ENCODE data around the gene KRTAP2-4.
"Not testable (repeated sequence)": the region's sequence is repeated elsewhere in the genome, so short reads cannot be mapped to it uniquely, and the experiment has no call there.

Gene KRTAP2-4

GRCh38 chr17:41055130-41055529, 10.5 kb downstream of the KRTAP2-4 start, which contains the start of gene KRTAP2-2:
KRTAP2-2 (minus strand) TSS chr17:41055230; CDS start chr17:41055211, 19 bp downstream.
- H3K27ac ChIP-seq (ENCODE audit: low read depth, low read length); H3K9me3 ChIP-seq (ENCODE audit: control insufficient read depth in 1 of 2, low read length in 2 of 2); H3K36me3 ChIP-seq (ENCODE audit: control insufficient read depth in 1 of 2, insufficient read depth in 2 of 2, low read length in 2 of 2); H3K9ac ChIP-seq (ENCODE audit: low read depth in 1 of 2, low read length in 2 of 2); H3K4me3 ChIP-seq (ENCODE audit: low read depth in 1 of 2, low read length in 2 of 2); H3K4me1 ChIP-seq (ENCODE audit: control insufficient read depth in 1 of 2, insufficient read depth in 2 of 2, low read length in 2 of 2): not testable (repeated sequence)
- peaks cover 0 to 11% of the 10 kb centered on the region in 2 donors for H3K27me3 ChIP-seq (ENCODE audit: control insufficient read depth in 1 of 2, insufficient read depth in 2 of 2, low read length in 2 of 2)

GRCh38 chr17:41054556-41054955, 11.1 kb downstream of the KRTAP2-4 start:
- not testable (repeated sequence) for H3K4me1 ChIP-seq (ENCODE audit: control insufficient read depth in 1 of 2, insufficient read depth in 2 of 2, low read length in 2 of 2); H3K9ac ChIP-seq (ENCODE audit: low read depth in 1 of 2, low read length in 2 of 2); H3K9me3 ChIP-seq (ENCODE audit: control insufficient read depth in 1 of 2, low read length in 2 of 2); H3K36me3 ChIP-seq (ENCODE audit: control insufficient read depth in 1 of 2, insufficient read depth in 2 of 2, low read length in 2 of 2); H3K27ac ChIP-seq (ENCODE audit: low read depth, low read length); H3K4me3 ChIP-seq (ENCODE audit: low read depth in 1 of 2, low read length in 2 of 2)
- peaks cover 0 to 10% of the 10 kb centered on the region in 2 donors for H3K27me3 ChIP-seq (ENCODE audit: control insufficient read depth in 1 of 2, insufficient read depth in 2 of 2, low read length in 2 of 2)

GRCh38 chr17:41054025-41054424, 11.7 kb downstream of the KRTAP2-4 start:
- no peak overlapping the region for H3K27ac ChIP-seq (ENCODE audit: low read depth, low read length)
- peaks cover 0 to 10% of the 10 kb centered on the region in 2 donors for H3K27me3 ChIP-seq (ENCODE audit: control insufficient read depth in 1 of 2, insufficient read depth in 2 of 2, low read length in 2 of 2)
- H3K36me3 ChIP-seq (ENCODE audit: control insufficient read depth in 1 of 2, insufficient read depth in 2 of 2, low read length in 2 of 2) = no peaks in the 10 kb centered on the region
- no peaks in the 10 kb centered on the region for H3K4me1 ChIP-seq (ENCODE audit: control insufficient read depth in 1 of 2, insufficient read depth in 2 of 2, low read length in 2 of 2)
- H3K9me3 ChIP-seq (ENCODE audit: control insufficient read depth in 1 of 2, low read length in 2 of 2) = peaks cover 0 to 4% of the 10 kb centered on the region in 2 donors
- no peak overlapping the region for H3K9ac ChIP-seq (ENCODE audit: low read depth in 1 of 2, low read length in 2 of 2)
- H3K4me3 ChIP-seq (ENCODE audit: low read depth in 1 of 2, low read length in 2 of 2) = no peak overlapping the region

DNA sequence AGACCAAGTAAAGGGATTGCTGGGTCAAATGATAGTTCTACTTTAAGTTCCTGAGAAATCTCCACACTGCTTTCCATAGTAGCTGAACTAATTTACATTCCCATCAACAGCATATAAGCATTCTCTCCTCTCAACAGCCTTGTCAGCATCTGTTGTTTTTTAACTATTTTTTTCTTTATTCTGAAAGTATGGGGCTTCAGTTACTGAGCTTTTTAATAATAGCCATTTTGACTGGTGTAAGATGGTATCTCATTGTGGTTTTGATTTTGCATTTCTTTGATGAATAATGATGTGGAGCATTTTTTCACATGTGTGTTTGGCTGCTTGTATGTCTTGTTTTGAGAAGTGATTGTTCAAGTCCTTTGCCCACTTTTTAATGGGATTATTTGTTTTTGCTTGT, 13.1 kb downstream of the KRTAP2-4 start:
- Histone ChIP-seq H3K4me1 (ENCODE audit: control insufficient read depth in 1 of 2, insufficient read depth in 2 of 2, low read length in 2 of 2) (no peaks in the 10 kb centered on the region), H3K27me3 (ENCODE audit: control insufficient read depth in 1 of 2, insufficient read depth in 2 of 2, low read length in 2 of 2) (peaks cover 5 to 9% of the 10 kb centered on the region in 2 donors), H3K27ac (ENCODE audit: low read depth, low read length) (no peak overlapping the region), H3K9ac (ENCODE audit: low read depth in 1 of 2, low read length in 2 of 2) (no peak overlapping the region), H3K9me3 (ENCODE audit: control insufficient read depth in 1 of 2, low read length in 2 of 2) (peaks cover 0 to 3% of the 10 kb centered on the region in 2 donors), H3K36me3 (ENCODE audit: control insufficient read depth in 1 of 2, insufficient read depth in 2 of 2, low read length in 2 of 2) (no peaks in the 10 kb centered on the region), H3K4me3 (ENCODE audit: low read depth in 1 of 2, low read length in 2 of 2) (no peak overlapping the region)

GRCh38 chr17:41049110-41049509, 16.6 kb downstream of the KRTAP2-4 start:
- Histone ChIP-seq H3K4me1 (ENCODE audit: control insufficient read depth in 1 of 2, insufficient read depth in 2 of 2, low read length in 2 of 2) (no peaks in the 10 kb centered on the region), H3K27ac (ENCODE audit: low read depth, low read length) (no peak overlapping the region), H3K36me3 (ENCODE audit: control insufficient read depth in 1 of 2, insufficient read depth in 2 of 2, low read length in 2 of 2) (no peaks in the 10 kb centered on the region), H3K9me3 (ENCODE audit: control insufficient read depth in 1 of 2, low read length in 2 of 2) (no peaks in the 10 kb centered on the region), H3K27me3 (ENCODE audit: control insufficient read depth in 1 of 2, insufficient read depth in 2 of 2, low read length in 2 of 2) (peaks cover 5 to 11% of the 10 kb centered on the region in 2 donors), H3K4me3 (ENCODE audit: low read depth in 1 of 2, low read length in 2 of 2) (no peak overlapping the region), H3K9ac (ENCODE audit: low read depth in 1 of 2, low read length in 2 of 2) (no peak overlapping the region)

- Histone ChIP-seq H3K36me3 (ENCODE audit: control insufficient read depth in 1 of 2, insufficient read depth in 2 of 2, low read length in 2 of 2) (no peaks in the 10 kb centered on the region), H3K27me3 (ENCODE audit: control insufficient read depth in 1 of 2, insufficient read depth in 2 of 2, low read length in 2 of 2) (peaks cover 5 to 10% of the 10 kb centered on the region in 2 donors), H3K9ac (ENCODE audit: low read depth in 1 of 2, low read length in 2 of 2) (no peak overlapping the region), H3K4me1 (ENCODE audit: control insufficient read depth in 1 of 2, insufficient read depth in 2 of 2, low read length in 2 of 2) (no peaks in the 10 kb centered on the region), H3K4me3 (ENCODE audit: low read depth in 1 of 2, low read length in 2 of 2) (no peak overlapping the region), H3K9me3 (ENCODE audit: control insufficient read depth in 1 of 2, low read length in 2 of 2) (no peaks in the 10 kb centered on the region), H3K27ac (ENCODE audit: low read depth, low read length) (no peak overlapping the region)
These were observed 17.2 kb downstream of the KRTAP2-4 start for GRCh38 chr17:41048441-41048840.

DNA sequence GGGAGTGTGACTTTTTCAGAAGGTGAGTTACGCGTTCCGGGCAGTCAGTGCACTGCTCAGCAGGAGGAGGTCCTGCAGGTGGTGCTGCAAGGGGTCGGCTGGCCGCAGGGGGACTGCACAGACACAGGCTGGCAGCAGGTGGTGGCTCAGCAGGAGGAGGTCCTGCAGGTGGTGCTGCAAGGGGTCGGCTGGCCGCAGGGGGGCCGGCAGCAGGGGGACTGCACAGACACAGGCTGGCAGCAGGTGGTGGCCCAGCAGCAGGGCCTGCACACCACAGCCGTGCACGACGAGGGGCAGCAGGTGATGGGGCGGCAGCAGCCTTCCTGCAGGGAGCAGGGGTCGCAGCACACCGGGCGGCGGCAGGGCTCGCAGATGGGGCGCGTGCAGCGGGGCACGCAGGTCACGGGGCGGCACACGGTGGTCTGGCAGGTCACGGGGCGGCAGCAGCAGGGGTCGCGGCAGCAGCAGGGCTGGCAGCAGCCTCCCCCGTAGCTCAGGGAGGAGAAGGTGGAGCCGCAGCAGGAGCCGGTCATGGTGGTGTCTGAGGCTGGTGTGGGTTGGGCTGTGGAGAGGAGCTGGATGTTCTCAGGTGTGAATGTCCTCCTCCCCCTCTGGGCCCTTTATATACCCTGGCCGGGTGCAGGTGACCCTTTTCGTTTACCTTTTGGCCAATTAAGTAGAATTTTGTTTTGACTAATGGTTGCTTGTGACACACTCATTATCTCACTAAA, 18.8 kb downstream of the KRTAP2-4 start, which contains the start of gene KRTAP2-1:
Gene KRTAP2-1 (minus strand): TSS at position 582 of the 731 bp plus-strand sequence. CDS start 49 bp downstream, at position 533.
- H3K36me3 ChIP-seq (ENCODE audit: control insufficient read depth in 1 of 2, insufficient read depth in 2 of 2, low read length in 2 of 2); H3K27ac ChIP-seq (ENCODE audit: low read depth, low read length); H3K4me1 ChIP-seq (ENCODE audit: control insufficient read depth in 1 of 2, insufficient read depth in 2 of 2, low read length in 2 of 2); H3K9ac ChIP-seq (ENCODE audit: low read depth in 1 of 2, low read length in 2 of 2); H3K9me3 ChIP-seq (ENCODE audit: control insufficient read depth in 1 of 2, low read length in 2 of 2); H3K4me3 ChIP-seq (ENCODE audit: low read depth in 1 of 2, low read length in 2 of 2); H3K27me3 ChIP-seq (ENCODE audit: control insufficient read depth in 1 of 2, insufficient read depth in 2 of 2, low read length in 2 of 2): not testable (repeated sequence)

DNA sequence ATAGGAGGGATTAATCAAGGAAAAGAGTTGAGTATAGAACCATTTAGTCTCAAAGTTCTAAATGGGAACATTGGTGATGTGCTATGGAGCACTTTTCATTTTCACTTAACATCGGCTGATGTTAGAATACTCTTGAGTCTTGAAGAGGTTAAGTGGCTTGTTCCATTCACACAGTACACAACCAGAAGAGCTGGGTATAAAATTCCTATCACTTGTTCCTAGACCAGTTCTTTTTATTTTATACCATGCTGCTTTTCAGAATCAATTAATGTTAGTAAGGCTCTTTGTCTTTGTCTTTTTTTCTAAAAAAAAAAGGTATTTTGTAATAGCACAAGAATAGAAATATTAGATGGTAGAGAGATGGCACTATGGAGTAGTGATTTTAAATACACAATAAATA, 22.7 kb downstream of the KRTAP2-4 start:
- H3K36me3 ChIP-seq (ENCODE audit: control insufficient read depth in 1 of 2, insufficient read depth in 2 of 2, low read length in 2 of 2) = no peaks in the 10 kb centered on the region
- no peak overlapping the region for H3K9ac ChIP-seq (ENCODE audit: low read depth in 1 of 2, low read length in 2 of 2)
- peaks cover 0 to 5% of the 10 kb centered on the region in 2 donors for H3K27me3 ChIP-seq (ENCODE audit: control insufficient read depth in 1 of 2, insufficient read depth in 2 of 2, low read length in 2 of 2)
- H3K4me3 ChIP-seq (ENCODE audit: low read depth in 1 of 2, low read length in 2 of 2) = no peak overlapping the region
- no peak overlapping the region for H3K27ac ChIP-seq (ENCODE audit: low read depth, low read length)
- H3K4me1 ChIP-seq (ENCODE audit: control insufficient read depth in 1 of 2, insufficient read depth in 2 of 2, low read length in 2 of 2) = no peaks in the 10 kb centered on the region
- no peaks in the 10 kb centered on the region for H3K9me3 ChIP-seq (ENCODE audit: control insufficient read depth in 1 of 2, low read length in 2 of 2)

DNA sequence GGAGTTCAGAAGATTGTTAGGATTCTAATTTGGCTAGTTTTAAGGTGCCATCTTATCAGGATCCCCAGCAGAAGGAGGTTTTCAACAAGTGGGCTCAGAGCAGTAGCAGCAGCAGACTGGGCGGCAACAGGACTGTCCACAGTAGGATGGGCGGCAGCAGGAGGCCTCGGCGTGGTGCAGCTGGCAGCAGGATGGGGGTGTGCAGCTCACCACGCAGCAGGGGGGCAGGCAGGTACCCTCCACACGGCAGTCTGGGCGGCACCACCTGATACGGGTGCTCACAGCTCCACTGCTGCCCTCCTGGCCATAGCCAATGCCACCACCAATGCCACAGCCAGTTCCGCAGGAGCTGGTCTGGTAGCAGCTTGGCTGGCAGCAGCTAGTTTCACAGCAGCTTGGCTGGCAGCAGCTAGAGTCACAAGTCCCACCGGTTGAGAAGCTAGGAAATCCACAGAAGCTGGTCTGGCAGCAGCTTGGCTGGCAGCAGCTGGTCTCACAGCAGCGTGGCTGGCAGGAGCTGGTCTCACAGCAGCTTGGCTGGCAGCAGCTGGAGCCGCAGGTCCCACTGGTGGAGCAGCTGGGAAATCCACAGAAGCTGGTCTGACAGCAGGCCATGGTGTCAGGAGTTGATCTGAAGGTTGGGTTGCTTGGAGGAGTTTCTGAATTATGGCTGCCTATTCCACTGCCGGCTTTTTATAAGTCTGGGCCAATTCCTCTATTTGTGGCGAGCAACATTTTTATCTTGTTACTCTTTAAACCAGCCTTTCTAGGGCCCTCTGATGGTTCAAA, 24.7 kb downstream of the KRTAP2-4 start, which contains the start of gene KRTAP1-1:
Gene KRTAP1-1 (minus strand): TSS at position 668 of the 789 bp plus-strand sequence. CDS start 53 bp downstream, at position 615.
- H3K9me3 ChIP-seq (ENCODE audit: control insufficient read depth in 1 of 2, low read length in 2 of 2); H3K36me3 ChIP-seq (ENCODE audit: control insufficient read depth in 1 of 2, insufficient read depth in 2 of 2, low read length in 2 of 2); H3K27me3 ChIP-seq (ENCODE audit: control insufficient read depth in 1 of 2, insufficient read depth in 2 of 2, low read length in 2 of 2); H3K4me1 ChIP-seq (ENCODE audit: control insufficient read depth in 1 of 2, insufficient read depth in 2 of 2, low read length in 2 of 2); H3K9ac ChIP-seq (ENCODE audit: low read depth in 1 of 2, low read length in 2 of 2); H3K4me3 ChIP-seq (ENCODE audit: low read depth in 1 of 2, low read length in 2 of 2); H3K27ac ChIP-seq (ENCODE audit: low read depth, low read length): not testable (repeated sequence)

GRCh38 chr17:41037853-41038350, 27.8 kb downstream of the KRTAP2-4 start:
- no peak overlapping the region for H3K27ac ChIP-seq (ENCODE audit: low read depth, low read length)
- H3K9ac ChIP-seq (ENCODE audit: low read depth in 1 of 2, low read length in 2 of 2) = no peak overlapping the region
- peaks cover 0 to 3% of the 10 kb centered on the region in 2 donors for H3K27me3 ChIP-seq (ENCODE audit: control insufficient read depth in 1 of 2, insufficient read depth in 2 of 2, low read length in 2 of 2)
- H3K9me3 ChIP-seq (ENCODE audit: control insufficient read depth in 1 of 2, low read length in 2 of 2) = no peaks in the 10 kb centered on the region
- no peak overlapping the region for H3K4me3 ChIP-seq (ENCODE audit: low read depth in 1 of 2, low read length in 2 of 2)
- H3K4me1 ChIP-seq (ENCODE audit: control insufficient read depth in 1 of 2, insufficient read depth in 2 of 2, low read length in 2 of 2) = no peaks in the 10 kb centered on the region
- no peaks in the 10 kb centered on the region for H3K36me3 ChIP-seq (ENCODE audit: control insufficient read depth in 1 of 2, insufficient read depth in 2 of 2, low read length in 2 of 2)
